Dermis blood vessel endothelial cell (primary cell): ENCODE data around the gene AGPAT1. TPM values are rescaled to one million over a fixed set of nuclear protein-coding genes. Genes with fewer than 3 reads are reported as not detected.
"Not testable (repeated sequence)": the region's sequence is repeated elsewhere in the genome, so short reads cannot be mapped to it uniquely, and the experiment has no call there.

Source experiments
- DNase-seq: peaks from one replicate; pipeline ENCODE4 v3.0.0; 2010
- total RNA-seq: library from RNA; depleted of rRNA; stranded (reverse); fragments of >200 nt; gene quantifications from 2 replicates; pipeline ENCODE4 v1.2.3, GENCODE V29; 2014

The AGPAT1 gene, protein sequence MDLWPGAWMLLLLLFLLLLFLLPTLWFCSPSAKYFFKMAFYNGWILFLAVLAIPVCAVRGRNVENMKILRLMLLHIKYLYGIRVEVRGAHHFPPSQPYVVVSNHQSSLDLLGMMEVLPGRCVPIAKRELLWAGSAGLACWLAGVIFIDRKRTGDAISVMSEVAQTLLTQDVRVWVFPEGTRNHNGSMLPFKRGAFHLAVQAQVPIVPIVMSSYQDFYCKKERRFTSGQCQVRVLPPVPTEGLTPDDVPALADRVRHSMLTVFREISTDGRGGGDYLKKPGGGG
- total RNA-seq = 9.5 and 22.2 TPM in 2 replicates

GRCh38 chr6:32175711-32176475 is at the start of gene AGPAT1:
AGPAT1 (minus strand) TSS chr6:32176084; CDS start chr6:32171496, 4,588 bp downstream.
- DNase-seq = peak; percentile 97

GRCh38 chr6:32224696-32225095 is 48.8 kb upstream of the AGPAT1 start:
- no peak for DNase-seq

DNA sequence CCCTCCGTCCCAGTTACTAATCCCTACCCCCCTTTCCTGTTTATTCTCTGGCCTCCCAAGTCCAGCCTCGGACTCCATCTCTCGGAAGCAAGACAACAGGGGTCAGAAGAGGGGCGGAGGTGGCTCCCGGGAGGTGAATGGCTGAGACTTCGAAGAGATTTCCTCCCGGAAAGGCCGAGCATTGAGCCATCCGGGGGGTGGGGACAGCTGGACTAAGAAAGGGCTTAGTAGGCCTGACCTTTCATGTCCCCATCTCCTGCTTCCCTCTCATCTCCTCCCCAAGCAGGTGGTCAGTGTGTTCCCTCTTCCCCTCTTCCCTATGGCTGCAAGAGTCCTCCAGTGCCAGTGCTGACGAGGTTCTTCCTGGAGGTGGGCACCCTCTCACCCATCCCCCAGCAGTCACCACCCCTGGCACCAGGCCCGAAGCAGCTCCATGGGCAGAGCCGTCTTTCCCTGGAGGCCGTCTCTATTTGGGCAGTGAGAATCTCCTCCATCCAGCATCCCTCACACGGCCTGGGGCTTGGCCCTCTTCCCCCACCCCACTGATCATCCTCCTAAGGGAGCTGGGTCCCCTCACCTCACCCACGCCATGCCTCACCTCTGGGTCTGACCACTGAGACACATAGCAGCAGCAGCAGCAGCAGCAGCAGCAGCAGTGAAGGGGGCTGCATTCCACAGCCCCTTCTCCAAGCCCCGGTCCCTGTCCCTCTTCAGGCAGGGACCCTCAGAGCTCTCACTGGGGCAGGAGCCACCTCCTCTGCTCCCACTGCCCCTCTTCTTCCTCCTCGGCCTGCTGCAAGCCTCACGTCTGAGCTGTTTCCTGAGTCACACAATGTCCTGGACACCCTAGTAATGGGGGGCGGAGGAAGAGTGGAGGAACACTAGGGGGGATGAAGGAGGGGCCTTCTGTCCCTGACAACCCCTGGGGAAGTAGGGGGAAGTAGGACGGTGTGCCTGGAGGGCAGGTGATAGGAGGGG is 47.7 kb upstream of the AGPAT1 start, which contains the start of gene NOTCH4:
Gene NOTCH4 (minus strand): TSS at position 810 of the 978 bp plus-strand sequence. CDS start 139 bp downstream, at position 671.
- peak; percentile 68 for DNase-seq

DNA sequence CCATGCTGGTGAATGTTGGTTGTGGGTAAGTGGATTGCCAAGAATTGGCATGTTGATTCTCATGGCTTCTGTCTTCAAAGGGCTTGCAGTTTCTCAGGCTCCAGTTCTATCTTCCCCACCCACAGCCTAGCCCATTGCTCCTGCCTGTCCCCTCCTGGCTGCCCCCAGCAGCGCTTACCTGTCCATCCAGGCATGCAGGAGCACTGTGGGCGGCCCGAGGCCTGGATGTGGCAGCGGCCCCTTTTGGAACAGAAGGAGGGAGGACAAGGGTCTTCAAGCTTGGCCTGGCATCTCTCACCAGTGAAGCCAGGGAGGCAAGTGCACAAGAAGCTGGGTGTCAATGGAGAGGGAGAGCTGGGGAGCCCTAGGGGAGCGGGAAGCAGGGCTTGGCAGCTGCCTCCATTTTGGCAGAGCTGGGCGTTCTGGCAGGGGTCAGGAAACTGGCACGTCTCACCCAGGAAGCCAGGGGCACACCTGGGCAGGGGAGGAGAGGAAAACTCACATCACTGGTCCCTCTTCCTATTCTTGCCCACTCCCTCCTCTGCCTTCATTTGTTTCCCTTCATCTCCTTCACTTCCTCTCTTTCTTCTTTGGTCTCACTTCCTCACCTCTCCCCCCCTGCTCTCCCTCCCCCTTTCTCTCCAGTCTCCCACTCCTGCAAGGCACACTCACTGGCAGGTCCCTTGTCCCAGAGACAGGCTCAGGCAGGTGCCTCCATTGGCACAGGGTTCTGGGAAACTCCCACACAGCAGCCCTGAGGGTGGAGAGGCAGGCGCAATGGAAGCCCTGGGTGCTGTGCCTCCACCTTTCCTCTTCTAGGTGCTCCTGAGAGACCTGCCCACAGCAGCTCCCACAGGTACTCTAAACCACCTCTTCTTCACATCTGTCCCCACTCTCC is 46.7 kb upstream of the AGPAT1 start:
- no peak for DNase-seq

GRCh38 chr6:32220021-32220420 is 44.1 kb upstream of the AGPAT1 start:
- no peak for DNase-seq

DNA sequence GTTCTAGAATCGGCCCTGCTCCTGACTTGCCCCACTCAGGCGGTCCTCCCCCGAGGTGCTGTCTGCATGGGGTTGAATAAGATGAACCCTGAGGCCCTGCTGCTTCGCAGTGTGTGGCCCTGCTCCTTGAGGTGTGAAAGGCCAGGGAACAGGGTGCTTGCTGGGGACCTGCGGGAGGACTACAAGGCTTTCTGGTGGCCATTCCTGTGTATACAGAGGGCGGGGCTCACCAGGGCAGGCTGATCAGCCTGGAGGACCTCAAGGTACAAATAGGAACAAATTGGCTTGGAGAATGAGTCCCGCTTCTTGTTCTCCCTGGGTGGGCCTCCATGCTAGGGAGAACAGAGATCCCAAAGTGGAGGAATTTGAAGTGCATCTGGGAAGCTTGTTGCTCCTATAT is 42.3 kb upstream of the AGPAT1 start:
- no peak for DNase-seq

GRCh38 chr6:32216998-32217397 is 41.1 kb upstream of the AGPAT1 start:
- DNase-seq = no peak

GRCh38 chr6:32216285-32216684 is 40.4 kb upstream of the AGPAT1 start:
- no peak for DNase-seq

- no peak for DNase-seq
These were observed 39.7 kb upstream of the AGPAT1 start for GRCh38 chr6:32215617-32216016.

DNA sequence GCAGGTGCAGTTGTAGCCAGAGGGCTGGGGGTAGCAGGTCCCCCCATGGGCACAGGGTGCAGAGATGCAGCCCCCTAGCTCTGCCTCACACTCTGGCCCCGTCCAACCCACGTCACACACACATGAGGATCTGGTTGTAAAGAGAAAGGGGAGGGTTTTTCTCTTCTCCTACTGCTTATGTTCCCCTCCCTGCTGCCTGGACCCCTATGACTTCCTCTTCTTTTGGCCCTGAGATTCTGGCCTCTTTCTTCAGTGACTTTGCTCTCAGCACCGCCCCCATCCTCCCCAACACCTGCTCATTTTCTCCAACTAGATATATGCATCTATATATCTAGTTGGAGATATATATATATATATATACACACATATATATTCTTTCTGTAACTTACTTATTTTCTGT is 38.2 kb upstream of the AGPAT1 start:
- no peak for DNase-seq

DNA sequence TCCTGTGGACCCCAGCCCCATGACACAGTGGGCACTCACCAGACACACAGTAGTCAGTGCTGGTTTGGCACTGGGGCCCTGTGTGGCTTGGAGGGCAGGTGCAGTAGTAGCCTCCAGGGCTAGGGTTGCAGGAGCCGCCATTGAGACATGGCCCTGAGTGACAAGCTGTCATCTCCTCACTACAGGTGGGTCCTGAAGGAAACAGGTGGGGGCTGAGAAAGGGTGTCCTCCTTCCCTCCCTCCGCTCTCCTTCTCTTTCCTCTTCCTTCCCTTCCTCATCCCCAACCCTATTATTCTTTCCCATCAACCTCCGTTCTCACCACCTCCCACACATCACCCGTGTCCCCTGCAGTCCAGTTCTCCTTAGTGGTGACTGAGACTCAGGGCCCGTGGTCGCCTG is 37.8 kb upstream of the AGPAT1 start:
- no peak for DNase-seq

DNA sequence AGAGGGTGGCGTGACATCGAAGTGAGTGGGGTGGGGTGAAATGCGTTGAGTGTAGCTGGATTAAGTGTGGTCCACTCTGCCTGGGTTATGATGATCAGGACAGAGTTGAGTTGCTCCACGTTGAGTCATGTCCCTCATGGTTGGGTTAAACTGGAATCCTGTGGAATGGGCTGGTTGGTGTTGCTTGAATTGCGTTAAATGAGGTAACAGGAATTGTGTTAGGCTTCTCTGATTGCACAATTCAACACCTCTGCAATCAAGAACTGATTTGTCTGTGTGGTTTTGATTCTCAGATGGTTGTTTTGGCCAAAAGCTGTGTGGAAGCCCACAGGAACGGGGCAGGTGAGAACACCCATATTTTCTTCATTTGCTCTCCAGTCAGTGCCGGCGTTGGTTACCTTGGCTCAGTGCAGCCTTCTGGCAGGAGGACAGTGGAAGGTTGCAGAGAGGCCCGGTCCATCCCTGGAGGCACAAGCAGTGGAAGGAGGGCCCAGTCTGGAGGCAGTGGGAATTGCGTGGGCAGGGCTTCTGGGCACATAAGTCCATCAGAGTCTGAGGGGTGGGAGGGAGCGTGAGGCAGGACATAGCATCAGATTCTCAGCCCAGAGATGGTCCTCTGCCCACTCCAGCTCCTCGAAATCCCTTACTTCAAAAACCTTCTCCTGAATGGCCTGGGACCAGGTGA is 36.3 kb upstream of the AGPAT1 start:
- no peak for DNase-seq

GRCh38 chr6:32211432-32211831 is 35.5 kb upstream of the AGPAT1 start:
- DNase-seq = not testable (repeated sequence)

DNA sequence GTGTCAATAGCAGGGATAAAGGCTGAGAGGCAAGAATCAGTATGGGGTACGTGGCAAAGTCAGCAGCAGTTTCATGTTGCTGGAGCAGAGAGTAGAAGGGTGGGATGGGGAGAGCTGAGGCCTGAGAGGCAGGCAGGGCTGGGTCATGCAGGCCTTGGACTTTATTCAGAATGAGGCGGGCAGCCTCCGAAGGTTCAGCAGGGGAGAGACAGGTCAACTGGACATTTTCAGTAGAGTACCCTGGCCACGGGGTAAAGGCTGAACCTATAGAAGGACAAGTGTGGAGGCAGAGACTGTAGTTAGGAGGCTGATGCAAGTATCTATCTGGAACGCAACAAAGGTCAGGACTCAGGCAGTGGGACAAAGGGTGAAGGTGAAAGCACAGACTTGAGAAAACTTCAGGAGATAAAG is 34.3 kb upstream of the AGPAT1 start:
- DNase-seq = no peak

DNA sequence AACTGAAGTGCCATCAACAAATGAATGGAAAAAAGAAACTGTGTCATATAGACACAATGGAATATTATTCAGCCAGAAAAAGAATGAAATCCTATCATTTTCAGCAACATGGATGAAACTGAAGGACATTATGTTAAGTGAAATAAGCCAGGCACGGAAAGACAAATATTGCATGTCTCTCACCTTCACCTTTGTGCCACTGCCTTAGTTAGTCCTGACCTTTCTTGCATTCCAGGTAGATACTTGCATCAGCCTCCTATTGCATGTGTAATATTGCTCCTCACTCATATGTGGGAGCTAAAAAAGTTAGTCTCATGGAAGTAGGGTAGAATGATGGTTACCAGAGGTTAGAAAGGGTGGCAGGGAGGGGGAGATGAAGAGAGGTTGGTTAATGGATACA is 33.1 kb upstream of the AGPAT1 start:
- no peak for DNase-seq

GRCh38 chr6:32204268-32204715 is 28.4 kb upstream of the AGPAT1 start:
- DNase-seq = no peak

- no peak for DNase-seq
These were observed 27.8 kb upstream of the AGPAT1 start for GRCh38 chr6:32203426-32204267.

- DNase-seq = no peak
These were observed 26.3 kb upstream of the AGPAT1 start for GRCh38 chr6:32202186-32202585.

- DNase-seq = no peak
These were observed 25.0 kb upstream of the AGPAT1 start for GRCh38 chr6:32200711-32201475.
